Measurements from ENCODE around the gene TSPAN17. TPM values are rescaled to one million over a fixed set of nuclear protein-coding genes. Genes with fewer than 3 reads are reported as not detected.
A peak's percentile ranks its signal among the peaks of the same experiment; 100 is the strongest.

The TSPAN17 gene
- polyA plus RNA-seq, 1 experiment: 40.9 TPM

DNA sequence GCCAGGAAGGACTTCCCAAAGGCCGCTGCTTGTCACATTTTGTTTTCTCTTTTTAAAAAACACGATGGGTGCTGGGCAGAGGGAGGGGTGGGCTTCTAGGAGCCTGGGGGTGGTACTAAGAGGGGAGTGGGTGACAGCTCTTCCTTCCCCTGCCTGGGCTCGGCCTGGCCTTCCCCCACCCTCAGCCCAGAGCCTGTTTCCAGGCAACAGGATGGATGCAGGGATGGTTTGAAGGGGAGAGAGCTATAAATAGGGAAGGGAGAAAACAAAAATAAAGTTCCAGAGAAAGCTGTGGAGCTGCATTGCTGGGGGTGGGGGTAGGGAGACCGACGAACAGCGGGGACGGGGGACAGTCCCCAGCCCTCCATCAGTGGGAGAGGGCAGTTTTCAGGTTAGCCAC lies 30.8 kb upstream of the TSPAN17 start:
- no peak for DNase-seq (ENCODE audit: low read depth, low spot score)
- POLR2A ChIA-PET: interaction anchor here (0.7 to 1.5 kb wide), 2 partner anchors 31 to 46 kb away, joined by 3 to 4 read pairs; partner anchors contain the start of gene TSPAN17
- CTCF ChIA-PET: interaction anchor here (0.6 to 1.7 kb wide), 4 partner anchors 43 to 139 kb away, joined by 3 to 6 read pairs (median 4); no protein-coding TSS in a partner anchor
- TF ChIP-seq CTCF (IDR thresholded peaks at IDR 0.05; ENCODE audit: low read depth, low read length): no peak
- Histone ChIP-seq H3K9me3 (ENCODE audit: control insufficient read depth, insufficient read depth, low read length) (peaks cover 10% of the 10 kb centered on the region; the same call in 1 of the 2 replicates), H3K27me3 (ENCODE audit: control insufficient read depth, insufficient read depth, low read length) (peaks cover 20% of the 10 kb centered on the region), H3K4me3 (ENCODE audit: low read depth, low read length) (no peak overlapping the region), H3K27ac (ENCODE audit: low read depth, low read length) (no peak overlapping the region)

GRCh38 chr5:176618783-176619182 lies 28.5 kb upstream of the TSPAN17 start:
- CTCF ChIA-PET: interaction anchor here (0.7 to 1.0 kb wide), 4 partner anchors 12 to 809 kb away, joined by 3 to 8 read pairs (median 6); partner anchors contain the start of genes EIF4E1B and SNCB
- POLR2A ChIA-PET: no interaction called here
- Histone ChIP-seq H3K9me3 (ENCODE audit: control insufficient read depth, insufficient read depth, low read length) (peaks cover 10% of the 10 kb centered on the region; the same call in 1 of the 2 replicates), H3K4me3 (ENCODE audit: low read depth, low read length) (peak overlapping the region; percentile 41), H3K27ac (ENCODE audit: low read depth, low read length) (no peak overlapping the region), H3K27me3 (ENCODE audit: control insufficient read depth, insufficient read depth, low read length) (peaks cover 30% of the 10 kb centered on the region)
- no peak for DNase-seq (ENCODE audit: low read depth, low spot score)
- no peak for TF ChIP-seq CTCF (IDR thresholded peaks at IDR 0.05; ENCODE audit: low read depth, low read length)

GRCh38 chr5:176619203-176619568 lies 28.1 kb upstream of the TSPAN17 start:
- Histone ChIP-seq H3K27ac (ENCODE audit: low read depth, low read length) (no peak overlapping the region), H3K27me3 (ENCODE audit: control insufficient read depth, insufficient read depth, low read length) (peaks cover 34% of the 10 kb centered on the region), H3K4me3 (ENCODE audit: low read depth, low read length) (peak overlapping the region; percentile 41), H3K9me3 (ENCODE audit: control insufficient read depth, insufficient read depth, low read length) (peaks cover 10% of the 10 kb centered on the region; the same call in 1 of the 2 replicates)
- ChIA-PET CTCF (interaction anchor here (0.7 to 1.0 kb wide), 4 partner anchors 11 to 808 kb away, joined by 3 to 8 read pairs (median 6); partner anchors contain the start of genes EIF4E1B and SNCB), POLR2A (no interaction called here)
- peak; percentile 59 for TF ChIP-seq CTCF (IDR thresholded peaks at IDR 0.05; ENCODE audit: low read depth, low read length)
- DNase-seq (ENCODE audit: low read depth, low spot score): peak; percentile 70

DNA sequence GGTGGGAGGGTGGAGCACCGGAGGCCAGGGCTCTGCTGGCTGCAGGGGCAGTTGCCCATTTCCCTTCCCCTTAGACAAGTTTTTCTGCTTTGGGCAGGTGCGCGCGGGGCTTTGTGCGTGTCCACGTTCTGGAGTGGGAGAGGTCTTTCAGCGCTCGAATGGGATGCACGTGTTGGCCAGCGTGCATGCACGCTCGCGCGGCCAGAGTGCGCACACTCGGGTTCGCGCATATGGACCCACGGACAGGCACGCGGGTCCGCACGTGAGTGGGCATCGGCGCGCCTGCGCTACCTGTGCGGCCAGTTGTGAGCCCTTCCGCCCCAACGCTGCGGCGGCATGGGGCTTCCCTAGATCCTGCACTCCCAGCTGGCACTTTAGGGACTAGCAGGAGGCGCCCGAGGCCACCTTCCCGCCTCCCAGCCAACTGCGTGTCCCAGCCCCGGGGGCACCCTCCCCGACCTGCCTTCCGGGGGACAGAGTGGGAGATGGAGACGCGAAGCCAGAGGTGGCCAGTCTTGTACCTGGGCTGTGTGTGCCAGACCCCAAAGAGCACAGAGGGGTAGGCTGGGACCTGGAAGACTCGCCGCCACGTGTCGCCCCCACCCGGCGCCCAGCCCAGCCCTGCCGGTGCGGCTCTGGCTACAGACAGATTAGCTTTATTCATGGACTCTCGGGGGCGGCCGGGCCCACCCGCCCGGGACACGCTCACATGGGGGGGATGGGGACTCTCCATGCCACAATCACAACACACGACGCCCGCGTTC lies 27.5 kb upstream of the TSPAN17 start:
- H3K9me3 ChIP-seq (ENCODE audit: control insufficient read depth, insufficient read depth, low read length): peaks cover 10% of the 10 kb centered on the region; the same call in 1 of the 2 replicates
- DNase-seq (ENCODE audit: low read depth, low spot score): no peak
- H3K4me3 ChIP-seq (ENCODE audit: low read depth, low read length): no peak overlapping the region; the same call in 1 of the 2 replicates
- POLR2A ChIA-PET: interaction anchor here (0.6 kb wide), 1 partner anchor 77 kb away, joined by 7 read pairs; no protein-coding TSS in a partner anchor
- H3K27me3 ChIP-seq (ENCODE audit: control insufficient read depth, insufficient read depth, low read length): peaks cover 36% of the 10 kb centered on the region
- no peak overlapping the region for H3K27ac ChIP-seq (ENCODE audit: low read depth, low read length)
- CTCF ChIA-PET: interaction anchor here (0.7 to 3.1 kb wide), 3 partner anchors 46 to 58 kb away, joined by 3 to 20 read pairs (median 3); no protein-coding TSS in a partner anchor
- no peak for TF ChIP-seq CTCF (IDR thresholded peaks at IDR 0.05; ENCODE audit: low read depth, low read length)

All from AG04450 (cell line).